HG03064 (cell line): ENCODE data around the gene SEMA6B.
"Not testable (repeated sequence)": the region's sequence is repeated elsewhere in the genome, so short reads cannot be mapped to it uniquely, and the experiment has no call there.

ENCODE experiments used
- ATAC-seq: cut with Tn5 transposase; IDR thresholded peaks from one replicate; pipeline ENCODE4 v1.9.1; 2021; ENCODE audit warnings: low read depth; ENCODE audit not compliant: unreplicated experiment

The SEMA6B gene

GRCh38 chr19:4559569-4559968, at the start of gene SEMA6B:
Gene SEMA6B, minus strand, starts transcription at chr19:4559684. Its CDS starts 1,227 bp downstream, at chr19:4558457.
- no peak for ATAC-seq

- ATAC-seq: no peak
Observed at GRCh38 chr19:4606921-4607678, 47.6 kb upstream of the SEMA6B start.

GRCh38 chr19:4606181-4606580, 46.7 kb upstream of the SEMA6B start:
- ATAC-seq: no peak

- no peak for ATAC-seq
Observed at GRCh38 chr19:4604912-4605311, 45.4 kb upstream of the SEMA6B start.

- ATAC-seq: no peak
Observed at GRCh38 chr19:4602915-4603314, 43.4 kb upstream of the SEMA6B start.

GRCh38 chr19:4602173-4602788, 42.8 kb upstream of the SEMA6B start:
- ATAC-seq: no peak

GRCh38 chr19:4600893-4601292, 41.4 kb upstream of the SEMA6B start:
- no peak for ATAC-seq

GRCh38 chr19:4600082-4600481, 40.6 kb upstream of the SEMA6B start:
- ATAC-seq: no peak

- no peak for ATAC-seq
Observed at GRCh38 chr19:4598712-4599111, 39.2 kb upstream of the SEMA6B start.

- ATAC-seq: no peak
Observed at GRCh38 chr19:4597975-4598671, 38.6 kb upstream of the SEMA6B start.

GRCh38 chr19:4597278-4597974, 37.9 kb upstream of the SEMA6B start:
- no peak for ATAC-seq

GRCh38 chr19:4596033-4596904, 36.8 kb upstream of the SEMA6B start:
- no peak for ATAC-seq

GRCh38 chr19:4595158-4595557, 35.7 kb upstream of the SEMA6B start:
- ATAC-seq: not testable (repeated sequence)

GRCh38 chr19:4594201-4594600, 34.7 kb upstream of the SEMA6B start:
- no peak for ATAC-seq

GRCh38 chr19:4593409-4593851, 33.9 kb upstream of the SEMA6B start:
- no peak for ATAC-seq

- ATAC-seq: no peak
Observed at GRCh38 chr19:4592445-4592844, 33.0 kb upstream of the SEMA6B start.

- ATAC-seq: no peak
Observed at GRCh38 chr19:4591320-4591719, 31.8 kb upstream of the SEMA6B start.

- ATAC-seq: no peak
Observed at GRCh38 chr19:4590559-4590958, 31.1 kb upstream of the SEMA6B start.

GRCh38 chr19:4589579-4590410, 30.3 kb upstream of the SEMA6B start:
- no peak for ATAC-seq
